Breast epithelium (tissue), 4 donors: ENCODE measurements around the gene CAMK1. TPM values are rescaled to one million over a fixed set of nuclear protein-coding genes. Genes with fewer than 3 reads are reported as not detected.

Source experiments
- DNase-seq, 2 donors: peaks; one replicate each; pipeline ENCODE4 v3.0.0-alpha.2; 2019; ENCODE audit warnings: low spot score in 2 of 2
- H3K27ac ChIP-seq, 2 donors: fragments of 200-600 bp; sonication (generic) in 1 of 2; one replicate each; pipeline ENCODE4 v1.5.1; 2016 to 2019; ENCODE audit warnings: mild to moderate bottlenecking in 1 of 2
- H3K27me3 ChIP-seq, 2 donors: fragments of 200-600 bp; sonication (generic) in 1 of 2; one replicate each; pipeline versions ENCODE4 v1.5.1 to v1.6.0; 2017 to 2019; ENCODE audit warnings: control low read depth in 1 of 2, mild to moderate bottlenecking in 1 of 2
- H3K36me3 ChIP-seq: fragments of 200-600 bp; one replicate; pipeline ENCODE4 v1.5.1; 2019
- H3K4me1 ChIP-seq, 2 donors: fragments of 200-600 bp; sonication (generic); one replicate each; pipeline ENCODE4 v1.5.1; 2016 to 2019; ENCODE audit warnings: control low read depth in 1 of 2
- H3K4me3 ChIP-seq, 3 donors: fragments of 200-600 bp; sonication (generic); 1 replicate in 2 of 3; 2 replicates in 1 of 3; pipeline ENCODE4 v1.5.1; 2016 to 2019; ENCODE audit warnings: mild to moderate bottlenecking in 3 of 3, moderate library complexity in 2 of 3
- H3K9me3 ChIP-seq, 2 donors: fragments of 200-600 bp; sonication (generic) in 1 of 2; one replicate each; pipeline ENCODE4 v1.5.1; 2016 to 2019; ENCODE audit warnings: control low read depth in 1 of 2
- CTCF ChIP-seq, 3 donors: fragments of 450-650 bp; IDR thresholded peaks; one replicate each; pipeline ENCODE4 v1.5.1; 2016 to 2017; ENCODE audit warnings: antibody characterized with exemption in 3 of 3, mild to moderate bottlenecking in 3 of 3, moderate library complexity in 3 of 3
- POLR2A ChIP-seq: fragments of 450-650 bp; IDR thresholded peaks from one replicate; pipeline ENCODE4 v1.6.1; 2016; ENCODE audit warnings: antibody characterized with exemption, mild to moderate bottlenecking, moderate library complexity
- POLR2AphosphoS5 ChIP-seq, 3 donors: sonication (generic); formaldehyde crosslinking; IDR thresholded peaks; one replicate each; pipeline ENCODE4 v1.6.1; 2017; ENCODE audit warnings: antibody characterized with exemption in 3 of 3
- intact Hi-C: fragments of 100-400 bp; cut with DNase I; formaldehyde crosslinking; loops from one replicate; pipeline ENCODE4 v1.15.1; 2023; ENCODE audit warnings: low total_unique reads
- total RNA-seq, 3 donors: library from RNA; depleted of rRNA; stranded (reverse); fragments of >200 nt; gene quantifications; one replicate each; pipeline ENCODE4 v1.1.0, GENCODE V29; 2016

CAMK1 gene
- total RNA-seq, 3 donors from 2014 or later = 25.2 to 58.7 (median 40.0) TPM

- H3K36me3 ChIP-seq = peaks cover 7% of the 10 kb centered on the region
- H3K4me3 ChIP-seq = no peak overlapping the region
- DNase-seq = no peak
- intact Hi-C loops = no loop called here
- H3K9me3 ChIP-seq = no peaks in the 10 kb centered on the region
- H3K27me3 ChIP-seq = no peaks in the 10 kb centered on the region
- no peak overlapping the region for H3K27ac ChIP-seq
- H3K4me1 ChIP-seq = no peaks in the 10 kb centered on the region
- TF ChIP-seq CTCF (IDR thresholded peaks at IDR 0.05) (no peak), POLR2A (no peak), POLR2AphosphoS5 (IDR thresholded peaks at IDR 0.05) (no peak)
Observed at GRCh38 chr3:9781978-9782603, 12.3 kb upstream of the CAMK1 start.

GRCh38 chr3:9781551-9781950, 11.8 kb upstream of the CAMK1 start:
- TF ChIP-seq POLR2AphosphoS5 (IDR thresholded peaks at IDR 0.05) (no peak), CTCF (IDR thresholded peaks at IDR 0.05) (no peak), POLR2A (no peak)
- no peaks in the 10 kb centered on the region for H3K9me3 ChIP-seq
- H3K36me3 ChIP-seq = peaks cover 7% of the 10 kb centered on the region
- H3K27me3 ChIP-seq = no peaks in the 10 kb centered on the region
- intact Hi-C loops = no loop called here
- no peaks in the 10 kb centered on the region for H3K4me1 ChIP-seq
- DNase-seq = no peak
- H3K4me3 ChIP-seq = no peak overlapping the region
- H3K27ac ChIP-seq = no peak overlapping the region

GRCh38 chr3:9780910-9781309, 11.2 kb upstream of the CAMK1 start:
- TF ChIP-seq CTCF (IDR thresholded peaks at IDR 0.05) (no peak), POLR2AphosphoS5 (IDR thresholded peaks at IDR 0.05) (no peak), POLR2A (no peak)
- H3K36me3 ChIP-seq = peaks cover 7% of the 10 kb centered on the region
- intact Hi-C loops = no loop called here
- H3K4me3 ChIP-seq = no peak overlapping the region
- no peaks in the 10 kb centered on the region for H3K4me1 ChIP-seq
- H3K27ac ChIP-seq = no peak overlapping the region
- no peaks in the 10 kb centered on the region for H3K9me3 ChIP-seq
- H3K27me3 ChIP-seq = no peaks in the 10 kb centered on the region
- DNase-seq = no peak

GRCh38 chr3:9780458-9780812, 10.7 kb upstream of the CAMK1 start:
- intact Hi-C loops = no loop called here
- Histone ChIP-seq H3K4me3 (no peak overlapping the region), H3K4me1 (no peaks in the 10 kb centered on the region), H3K9me3 (no peaks in the 10 kb centered on the region), H3K27me3 (no peaks in the 10 kb centered on the region), H3K27ac (peak overlapping the region in 1 of 2 donors; percentile 43), H3K36me3 (peaks cover 4% of the 10 kb centered on the region)
- DNase-seq = no peak
- TF ChIP-seq POLR2AphosphoS5 (IDR thresholded peaks at IDR 0.05) = no peak
- no peak for TF ChIP-seq CTCF (IDR thresholded peaks at IDR 0.05)
- no peak for TF ChIP-seq POLR2A

GRCh38 chr3:9779721-9780457, 10.1 kb upstream of the CAMK1 start:
- Histone ChIP-seq H3K4me3 (no peak overlapping the region), H3K9me3 (no peaks in the 10 kb centered on the region), H3K4me1 (no peaks in the 10 kb centered on the region), H3K36me3 (no peaks in the 10 kb centered on the region), H3K27ac (peak overlapping the region in 1 of 2 donors; percentile 43), H3K27me3 (no peaks in the 10 kb centered on the region)
- intact Hi-C loops = no loop called here
- DNase-seq = no peak
- no peak for TF ChIP-seq POLR2AphosphoS5 (IDR thresholded peaks at IDR 0.05)
- no peak for TF ChIP-seq POLR2A
- TF ChIP-seq CTCF (IDR thresholded peaks at IDR 0.05) = no peak
